ENCODE results near the gene STAT6. TPM values are rescaled to one million over a fixed set of nuclear protein-coding genes. Genes with fewer than 3 reads are reported as not detected.

The STAT6 gene
- total RNA-seq, 1 donor from 2014 or later: 8.5 TPM

DNA sequence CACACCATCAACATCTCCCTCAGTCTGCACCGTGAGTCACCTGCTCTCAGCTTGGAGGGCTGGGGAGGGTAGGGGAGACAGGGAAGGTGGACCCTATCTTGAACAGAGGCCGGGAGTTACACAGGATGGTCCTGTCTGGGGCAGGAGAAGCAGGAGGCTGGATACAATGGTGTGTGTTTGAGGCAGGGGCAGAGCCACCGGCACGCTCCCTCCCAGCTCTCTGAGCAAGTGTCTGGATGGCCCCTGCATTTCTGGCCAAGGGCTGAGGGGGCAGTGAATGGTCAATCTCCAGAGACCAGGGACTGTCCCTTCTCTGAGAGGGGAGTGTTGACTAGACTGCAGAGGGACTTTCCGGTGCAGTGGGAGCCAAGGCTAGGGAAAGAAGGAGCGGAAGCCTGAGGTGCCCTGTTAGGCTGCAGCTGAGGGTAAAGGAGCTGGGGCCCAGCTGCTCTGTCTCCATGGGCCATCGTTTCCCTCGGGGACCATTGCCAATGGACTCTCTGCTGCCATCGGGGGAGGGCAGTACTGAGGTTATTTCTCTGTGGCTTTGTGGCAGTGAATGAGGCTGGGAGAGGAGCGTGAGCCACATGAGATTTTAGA lies 34.4 kb upstream of the STAT6 start:
- DNase-seq (ENCODE audit: low read depth in 2 of 2): no peak

GRCh38 chr12:57143454-57143853 lies 32.3 kb upstream of the STAT6 start:
- DNase-seq (ENCODE audit: low read depth in 2 of 2): no peak

- no peak for DNase-seq (ENCODE audit: low read depth in 2 of 2)
These were observed 31.6 kb upstream of the STAT6 start for GRCh38 chr12:57142727-57143126.

DNA sequence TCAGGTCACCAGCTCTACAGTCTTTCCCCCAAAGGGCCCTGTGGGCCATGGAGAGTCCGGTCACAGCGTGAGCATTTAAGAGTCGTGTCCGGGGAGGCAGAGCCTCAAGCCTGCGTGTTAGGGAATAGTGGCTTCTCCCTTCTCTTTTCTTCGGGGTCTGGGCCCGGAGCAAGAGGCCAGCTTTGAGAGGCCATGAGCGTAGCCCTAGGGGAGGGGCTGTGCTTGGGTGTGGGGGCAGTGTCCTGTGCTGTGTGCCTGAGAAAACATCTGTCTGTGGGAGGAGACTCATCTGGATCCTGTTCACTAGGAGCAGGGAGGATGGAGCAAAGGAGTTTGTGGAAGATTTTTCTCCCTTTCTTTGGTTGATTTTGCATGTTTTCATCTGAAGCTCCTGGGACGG lies 31.0 kb upstream of the STAT6 start:
- no peak for DNase-seq (ENCODE audit: low read depth in 2 of 2)

- no peak for DNase-seq (ENCODE audit: low read depth in 2 of 2)
These were observed 30.1 kb upstream of the STAT6 start for GRCh38 chr12:57141249-57141648.

DNA sequence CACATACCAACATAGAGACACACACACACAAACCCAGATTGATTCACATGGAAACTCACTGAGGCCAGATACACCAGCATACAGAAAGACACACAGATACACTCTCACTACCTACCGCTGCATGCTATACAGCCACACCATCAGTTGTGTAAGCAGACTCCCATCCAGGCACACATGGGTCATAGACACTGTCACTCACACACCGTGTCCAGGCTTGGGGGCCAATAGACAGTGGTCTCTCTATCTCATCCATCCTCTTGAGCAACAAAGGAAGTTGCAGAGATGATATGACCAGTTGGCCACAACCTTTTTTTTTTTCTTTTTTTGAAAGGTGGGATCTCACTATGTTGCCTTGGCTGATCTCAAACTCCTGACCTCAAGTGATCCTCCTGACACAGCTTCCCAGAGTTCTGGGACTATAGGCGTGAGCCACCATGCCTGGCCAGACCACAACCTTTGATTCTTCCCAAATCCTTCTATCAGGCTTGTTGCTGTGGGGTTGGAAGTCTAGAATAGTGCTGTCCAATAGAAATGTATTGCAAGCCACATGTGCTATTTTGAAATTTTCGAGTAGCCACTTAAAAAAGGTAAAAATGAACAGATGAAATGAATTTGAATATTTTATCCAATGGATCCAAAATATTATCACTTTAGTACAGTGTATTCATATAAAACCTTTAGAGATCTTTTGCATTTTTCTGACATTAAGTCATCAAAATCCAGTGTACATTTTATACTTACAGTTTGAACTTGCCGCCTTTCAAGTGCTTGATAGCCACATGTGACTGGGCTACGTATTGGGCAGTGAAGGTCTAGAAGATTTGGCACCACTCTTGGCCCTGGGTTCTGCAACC lies 28.9 kb upstream of the STAT6 start:
- no peak for DNase-seq (ENCODE audit: low read depth in 2 of 2)

DNA sequence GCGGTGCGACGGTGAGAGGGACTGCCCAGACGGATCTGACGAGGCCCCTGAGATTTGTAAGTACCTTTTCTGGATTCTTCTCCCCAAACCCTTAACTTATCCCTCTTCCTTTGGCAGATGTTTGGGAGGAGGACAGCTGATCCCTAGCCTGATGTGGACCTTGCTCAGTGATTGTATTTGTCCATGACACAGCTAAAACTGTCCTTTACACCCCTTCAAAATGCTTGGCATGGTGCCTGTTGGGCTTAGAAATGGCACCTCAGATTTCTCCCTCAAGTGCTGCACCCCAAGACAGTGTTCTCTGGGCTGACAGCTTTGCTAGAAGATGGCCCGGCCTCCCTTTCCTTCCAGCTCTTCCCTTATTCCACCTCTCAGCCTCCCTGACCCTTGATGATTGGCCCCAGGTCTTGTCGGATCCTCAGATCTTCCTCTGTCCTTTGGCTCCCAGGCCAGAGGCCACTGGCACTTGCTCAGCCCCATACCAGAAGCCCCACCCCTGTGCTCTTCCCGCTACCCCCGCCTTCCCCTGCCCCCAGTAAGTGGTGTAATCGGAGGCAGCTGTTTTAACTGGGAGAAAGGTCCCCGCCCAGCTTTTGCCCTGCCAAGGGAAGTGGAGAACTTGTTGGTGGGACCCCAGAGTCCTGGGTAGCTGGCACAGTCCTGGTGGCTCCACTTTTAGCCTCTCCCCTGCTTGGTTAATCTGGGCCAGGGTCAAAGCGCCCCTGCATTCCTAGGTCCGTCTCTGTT lies 27.5 kb upstream of the STAT6 start:
- DNase-seq (ENCODE audit: low read depth in 2 of 2): no peak

- no peak for DNase-seq (ENCODE audit: low read depth in 2 of 2)
These were observed 24.6 kb upstream of the STAT6 start for GRCh38 chr12:57135527-57136326.

DNA sequence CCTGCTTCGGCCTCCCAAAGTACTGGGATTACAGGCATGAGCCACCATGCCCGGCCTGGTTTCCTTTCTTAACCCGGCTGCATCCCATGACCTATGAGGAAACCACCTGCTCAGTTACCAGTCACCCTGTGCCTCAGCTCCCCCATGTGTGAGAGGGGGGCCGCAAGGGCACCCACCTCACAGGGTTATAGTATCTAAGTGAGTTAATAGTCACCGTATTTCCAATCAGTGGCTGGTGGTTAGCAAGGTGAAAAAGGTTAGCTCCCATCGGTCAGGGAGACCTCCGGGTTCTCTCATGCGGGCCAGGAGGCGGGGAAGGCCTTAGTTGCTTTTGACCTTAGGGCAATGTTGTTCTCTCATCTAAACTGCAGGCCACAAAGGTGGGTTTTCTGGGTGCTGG lies 23.8 kb upstream of the STAT6 start:
- no peak for DNase-seq (ENCODE audit: low read depth in 2 of 2)

DNA sequence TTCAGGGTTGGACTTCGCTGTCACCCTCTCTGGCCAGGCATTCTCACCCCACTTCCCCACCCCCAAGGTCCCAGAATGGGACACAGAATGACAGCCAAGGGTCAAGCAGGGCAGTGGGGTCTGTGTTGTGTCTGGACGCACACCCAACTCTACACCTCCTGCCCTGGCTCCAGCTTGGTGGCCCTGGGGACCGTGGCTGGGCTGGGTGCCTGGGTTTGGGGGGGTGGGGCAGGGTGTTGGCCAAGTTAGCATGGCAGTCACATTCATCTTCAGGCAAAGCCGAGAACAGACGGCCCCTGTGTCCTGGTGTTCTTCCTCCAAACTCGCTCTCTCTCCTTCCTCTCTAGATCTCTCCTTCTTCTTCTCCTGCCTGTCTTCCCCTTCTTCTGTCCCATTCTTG lies 22.8 kb upstream of the STAT6 start:
- DNase-seq (ENCODE audit: low read depth in 2 of 2): no peak

DNA sequence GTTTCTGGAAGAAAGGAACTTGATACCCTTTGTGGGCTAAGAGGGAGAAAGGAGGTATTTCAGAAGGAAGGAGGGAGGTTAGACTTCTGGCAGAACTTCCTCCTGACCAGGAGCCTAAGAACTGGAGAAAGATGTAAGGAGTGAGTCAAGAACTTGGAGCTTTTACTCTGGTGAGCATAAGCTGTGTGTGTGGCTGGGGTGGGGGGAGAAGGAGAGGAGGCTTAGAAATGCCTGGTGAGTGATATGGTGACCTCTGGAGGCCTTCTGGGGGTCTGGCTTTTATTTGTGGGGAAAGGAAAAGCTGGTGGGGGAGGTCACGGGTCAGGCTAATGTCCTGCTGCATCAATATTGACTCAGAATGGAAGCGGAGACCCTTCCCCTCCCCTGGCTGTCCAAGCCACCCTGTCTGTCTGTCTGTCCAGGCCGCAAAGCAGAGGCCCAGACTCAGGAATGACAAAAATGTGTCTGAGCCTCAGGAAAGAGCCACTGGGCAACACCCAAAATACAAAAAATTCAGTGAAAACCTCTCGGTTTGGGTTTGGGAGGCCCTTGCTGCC lies 21.9 kb upstream of the STAT6 start:
- no peak for DNase-seq (ENCODE audit: low read depth in 2 of 2)

- peak in 1 of 2 donors; percentile 8 for DNase-seq (ENCODE audit: low read depth in 2 of 2)
These were observed 21.0 kb upstream of the STAT6 start for GRCh38 chr12:57131896-57132744.

DNA sequence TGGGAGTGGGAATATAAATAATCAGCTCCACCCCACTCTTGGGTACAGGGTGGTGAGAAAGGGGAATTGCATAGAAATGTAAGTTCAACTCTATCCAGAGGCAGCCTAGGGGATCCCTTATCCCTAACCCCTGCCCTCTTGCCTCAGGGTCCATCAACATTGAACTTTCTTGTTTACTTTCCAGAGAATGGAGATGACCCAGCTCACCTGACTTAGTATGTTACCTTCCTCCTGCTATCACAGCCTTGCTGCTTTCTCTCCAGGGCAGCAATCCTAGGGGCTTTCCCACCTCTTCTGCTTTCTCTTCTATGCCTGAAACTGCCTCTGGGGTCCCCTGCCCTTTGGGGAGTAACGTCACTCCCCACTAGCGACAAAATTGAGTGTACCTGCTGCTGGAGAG lies 19.8 kb upstream of the STAT6 start:
- DNase-seq (ENCODE audit: low read depth in 2 of 2): no peak

DNA sequence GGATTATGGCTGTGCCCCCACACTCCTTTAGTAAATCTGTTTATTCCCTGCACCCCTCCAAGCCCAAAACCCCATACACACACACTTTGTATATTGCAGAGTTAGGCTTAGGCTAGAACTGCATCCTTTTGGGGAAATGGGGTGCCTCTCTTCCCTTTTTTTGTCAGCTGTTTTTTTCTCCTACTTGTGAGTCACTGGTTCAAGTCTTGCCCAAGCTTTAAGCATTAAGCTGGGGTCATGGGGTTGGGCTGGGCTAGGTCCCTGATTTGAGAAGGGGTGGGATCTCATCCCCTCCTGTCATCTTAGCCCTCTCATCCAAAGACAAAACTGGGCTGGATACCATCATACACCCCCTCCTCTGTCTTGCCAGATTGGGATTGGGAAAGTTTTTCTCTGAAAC lies 18.7 kb upstream of the STAT6 start:
- no peak for DNase-seq (ENCODE audit: low read depth in 2 of 2)

DNA sequence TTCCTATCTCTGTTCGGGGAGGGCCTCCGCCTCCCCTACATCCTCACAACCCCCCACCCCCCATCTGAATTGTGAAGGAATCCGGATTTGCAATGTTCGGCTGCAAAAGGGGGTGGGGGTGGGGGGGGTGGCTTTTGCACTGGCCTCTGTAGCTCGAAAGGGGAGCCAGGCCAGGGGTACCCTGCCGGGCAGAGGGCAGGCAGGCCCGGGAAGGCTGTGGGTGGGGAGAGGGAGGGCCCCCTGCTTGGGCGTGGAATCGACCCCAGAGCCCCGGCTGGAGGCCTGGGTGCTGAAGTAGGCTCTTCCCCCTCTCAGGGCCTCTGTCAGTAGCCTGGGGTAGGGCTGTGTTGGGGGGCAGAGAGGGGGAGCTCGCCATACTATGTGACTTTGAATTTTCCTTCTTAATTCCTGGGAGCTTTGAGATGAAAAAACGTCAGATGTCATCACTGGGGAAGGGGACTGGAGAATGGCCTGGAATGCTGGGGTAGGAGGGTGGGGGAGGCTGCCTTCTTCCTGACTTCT lies 18.2 kb upstream of the STAT6 start:
- no peak for DNase-seq (ENCODE audit: low read depth in 2 of 2)

- DNase-seq (ENCODE audit: low read depth in 2 of 2): no peak
These were observed 17.5 kb upstream of the STAT6 start for GRCh38 chr12:57128519-57129247.

DNA sequence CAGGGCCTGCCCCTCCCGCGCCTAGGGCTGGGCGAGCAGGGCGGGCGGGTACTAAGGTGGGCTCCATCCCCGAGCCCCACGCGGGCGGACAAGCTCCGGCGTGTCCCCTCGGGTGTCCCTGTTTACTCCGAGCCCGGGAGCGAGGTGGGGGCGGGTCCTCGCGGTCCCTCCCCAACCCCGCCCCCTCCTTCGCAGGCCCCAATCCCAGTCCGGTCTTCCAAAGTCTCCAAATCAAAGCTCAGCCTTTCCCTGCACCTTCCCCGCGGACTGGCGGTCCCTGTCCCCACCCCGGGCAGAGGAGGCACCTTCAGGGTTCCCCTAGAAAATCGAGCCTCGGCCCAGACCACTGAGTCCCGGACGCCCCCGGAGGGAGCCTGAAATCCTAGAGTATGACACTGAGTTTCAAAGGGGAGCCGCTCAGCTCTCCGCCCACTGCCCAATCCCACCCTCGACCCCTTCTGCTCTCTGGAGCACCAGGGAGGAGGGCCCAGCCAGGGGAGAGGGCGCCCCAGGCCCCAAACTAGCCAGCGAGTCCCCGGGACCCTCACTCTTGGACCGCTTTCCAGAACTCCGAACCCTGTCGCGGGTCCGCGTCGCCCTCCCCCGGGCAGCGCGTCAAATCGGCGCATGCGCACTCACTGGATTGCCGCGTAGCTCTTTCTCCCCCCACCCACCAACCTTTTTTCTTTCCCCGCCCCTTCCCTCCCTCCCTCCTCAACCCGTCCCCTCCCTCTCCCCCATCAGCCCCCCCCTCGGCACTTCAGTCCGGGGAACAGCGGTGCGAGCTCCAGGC lies 16.8 kb upstream of the STAT6 start, which contains the start of gene LRP1:
Gene LRP1 (plus strand): TSS at position 758 of the 793 bp plus-strand sequence. CDS start 482 bp downstream, outside the sequence.
- peak in 1 of 2 donors; percentile 64 for DNase-seq (ENCODE audit: low read depth in 2 of 2)

- peak in 1 of 2 donors; percentile 32 for DNase-seq (ENCODE audit: low read depth in 2 of 2)
These were observed 16.1 kb upstream of the STAT6 start for GRCh38 chr12:57127101-57127725.

Measured in dermis microvascular lymphatic vessel endothelial cell (primary cell).